OCI-LY1 (cell line): ENCODE data around the gene ARHGEF6.

Source experiments
- H2AFZ ChIP-seq: fragments of 200-600 bp; sonication (generic), shearing (Covaris generic); 2 replicates; pipeline ENCODE4 v1.6.0; 2014; ENCODE audit warnings: antibody characterized with exemption, mild to moderate bottlenecking, low read length
- H3F3A ChIP-seq: fragments of 200-600 bp; sonication (generic), shearing (Covaris generic); 2 replicates; pipeline ENCODE4 v1.6.0; 2014; ENCODE audit warnings: mild to moderate bottlenecking, antibody characterized with exemption, low read length, moderate library complexity; ENCODE audit not compliant: insufficient read depth
- H3K27ac ChIP-seq: fragments of 200-600 bp; sonication (generic); 2 replicates; pipeline ENCODE4 v1.5.1; 2014; ENCODE audit warnings: low read length, mixed run types, mild to moderate bottlenecking, low read depth; ENCODE audit not compliant: poor library complexity, severe bottlenecking
- H3K27me3 ChIP-seq: fragments of 200-600 bp; sonication (generic); 2 replicates; pipeline ENCODE4 v1.6.0; 2014; ENCODE audit warnings: antibody characterized with exemption, mild to moderate bottlenecking, low read length, moderate library complexity; ENCODE audit not compliant: insufficient read depth
- H3K36me3 ChIP-seq: fragments of 200-600 bp; sonication (generic); 2 replicates; pipeline ENCODE4 v1.6.1; 2014; ENCODE audit warnings: mild to moderate bottlenecking, antibody characterized with exemption, low read length, moderate library complexity, mixed read lengths; ENCODE audit not compliant: insufficient read depth
- H3K4me1 ChIP-seq: fragments of 200-600 bp; sonication (generic); 2 replicates; pipeline ENCODE4 v1.5.1; 2014; ENCODE audit warnings: mild to moderate bottlenecking, low read length, moderate library complexity; ENCODE audit not compliant: insufficient read depth, severe bottlenecking
- H3K4me2 ChIP-seq: fragments of 200-600 bp; sonication (generic), shearing (Covaris generic); 2 replicates; pipeline ENCODE4 v1.6.1; 2014; ENCODE audit warnings: low read length
- H3K4me3 ChIP-seq: fragments of 200-600 bp; sonication (generic); 2 replicates; pipeline ENCODE4 v1.5.1; 2014; ENCODE audit warnings: low read length, low read depth, mild to moderate bottlenecking, mixed read lengths; ENCODE audit not compliant: poor library complexity, severe bottlenecking
- H3K79me2 ChIP-seq: fragments of 200-600 bp; shearing (Covaris generic); 2 replicates; pipeline ENCODE4 v1.6.1; 2016; ENCODE audit warnings: mixed run types, low read length, mixed read lengths; ENCODE audit not compliant: insufficient read depth
- H3K9ac ChIP-seq: fragments of 200-600 bp; sonication (generic), shearing (Covaris generic); 2 replicates; pipeline ENCODE4 v1.6.1; 2014; ENCODE audit warnings: mild to moderate bottlenecking, low read length, mixed read lengths
- H3K9me2 ChIP-seq: fragments of 200-600 bp; sonication (generic), shearing (Covaris generic); 2 replicates; pipeline ENCODE4 v1.6.1; 2014; ENCODE audit warnings: low read depth, mild to moderate bottlenecking, low read length, mixed read lengths
- H3K9me3 ChIP-seq: fragments of 200-600 bp; shearing (Covaris generic); 2 replicates; pipeline ENCODE4 v1.6.1; 2014; ENCODE audit warnings: low read length, mixed read lengths
- H4K20me1 ChIP-seq: fragments of 200-600 bp; sonication (generic), shearing (Covaris generic); 2 replicates; pipeline ENCODE4 v1.6.0; 2016; ENCODE audit warnings: mild to moderate bottlenecking, low read length; ENCODE audit not compliant: insufficient read depth
- EZH2 ChIP-seq: fragments of 200-600 bp; sonication (generic), shearing (Covaris generic); IDR thresholded peaks from 2 replicates; pipeline ENCODE4 v1.8.0; 2017; ENCODE audit warnings: borderline replicate concordance, mixed run types, mild to moderate bottlenecking, antibody characterized with exemption, low read length, moderate library complexity, mixed read lengths
- TF ChIP-seq, protein P1 (sequence below): fragments of 200-600 bp; sonication (generic), shearing (Covaris generic); IDR thresholded peaks from 2 replicates; pipeline ENCODE4 v1.5.1; 2017; ENCODE audit warnings: mild to moderate bottlenecking, antibody characterized with exemption, low read length, moderate library complexity, mixed read lengths

ARHGEF6 gene

DNA sequence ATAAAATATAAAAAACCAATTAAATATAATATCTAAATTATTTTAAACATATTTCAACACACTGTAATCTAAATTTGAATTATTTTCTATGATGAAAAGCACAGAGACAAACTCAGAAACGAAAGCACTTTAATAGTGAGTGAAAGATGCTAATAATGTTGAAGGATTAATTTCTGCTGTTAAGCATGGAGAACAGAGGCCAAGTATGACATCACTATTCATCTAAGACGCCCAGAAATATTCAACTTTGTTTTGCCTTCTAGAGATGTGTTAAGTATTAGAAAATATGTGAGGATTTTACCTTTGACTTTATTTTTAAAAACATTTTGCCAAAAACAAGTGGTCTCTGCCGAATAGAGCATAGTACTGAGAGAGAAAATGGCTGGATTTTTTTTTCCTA, 19.3 kb downstream of the ARHGEF6 start:
- Histone ChIP-seq H2AFZ (no peak overlapping the region), H3K4me3 (no peak overlapping the region), H3K4me2 (no peak overlapping the region), H3K9ac (no peak overlapping the region), H3K36me3 (peaks cover 12% of the 10 kb centered on the region; the same call in 1 of the 2 replicates), H3K27ac (no peak overlapping the region), H3K27me3 (no peaks in the 10 kb centered on the region), H4K20me1 (no peaks in the 10 kb centered on the region), H3K9me2 (no peaks in the 10 kb centered on the region), H3F3A (no peaks in the 10 kb centered on the region), H3K9me3 (no peaks in the 10 kb centered on the region), H3K4me1 (peaks cover 13% of the 10 kb centered on the region), H3K79me2 (no peaks in the 10 kb centered on the region)
- TF ChIP-seq EZH2, result no peak
- TF ChIP-seq, protein P1, sequence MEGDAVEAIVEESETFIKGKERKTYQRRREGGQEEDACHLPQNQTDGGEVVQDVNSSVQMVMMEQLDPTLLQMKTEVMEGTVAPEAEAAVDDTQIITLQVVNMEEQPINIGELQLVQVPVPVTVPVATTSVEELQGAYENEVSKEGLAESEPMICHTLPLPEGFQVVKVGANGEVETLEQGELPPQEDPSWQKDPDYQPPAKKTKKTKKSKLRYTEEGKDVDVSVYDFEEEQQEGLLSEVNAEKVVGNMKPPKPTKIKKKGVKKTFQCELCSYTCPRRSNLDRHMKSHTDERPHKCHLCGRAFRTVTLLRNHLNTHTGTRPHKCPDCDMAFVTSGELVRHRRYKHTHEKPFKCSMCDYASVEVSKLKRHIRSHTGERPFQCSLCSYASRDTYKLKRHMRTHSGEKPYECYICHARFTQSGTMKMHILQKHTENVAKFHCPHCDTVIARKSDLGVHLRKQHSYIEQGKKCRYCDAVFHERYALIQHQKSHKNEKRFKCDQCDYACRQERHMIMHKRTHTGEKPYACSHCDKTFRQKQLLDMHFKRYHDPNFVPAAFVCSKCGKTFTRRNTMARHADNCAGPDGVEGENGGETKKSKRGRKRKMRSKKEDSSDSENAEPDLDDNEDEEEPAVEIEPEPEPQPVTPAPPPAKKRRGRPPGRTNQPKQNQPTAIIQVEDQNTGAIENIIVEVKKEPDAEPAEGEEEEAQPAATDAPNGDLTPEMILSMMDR, result no peak

DNA sequence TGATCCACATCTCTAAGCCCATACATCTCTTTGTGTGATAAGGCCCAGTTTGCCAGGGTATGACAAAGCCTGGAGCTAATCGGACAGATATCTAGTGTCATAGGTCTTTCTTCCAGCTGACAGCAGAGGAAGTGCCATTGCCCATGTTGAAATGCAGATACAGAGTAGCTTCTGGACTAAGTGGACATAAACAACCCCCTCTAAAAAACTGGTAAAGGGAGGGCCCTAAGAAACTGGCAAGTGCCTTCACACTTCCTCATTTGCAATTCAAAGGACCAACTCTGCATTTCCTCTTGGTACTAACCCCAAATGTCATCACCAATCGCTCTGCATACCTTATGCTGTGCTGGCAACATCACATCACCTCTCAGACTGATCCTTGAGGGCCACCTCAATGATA, 20.8 kb downstream of the ARHGEF6 start:
- Histone ChIP-seq H3K4me1 (peaks cover 13% of the 10 kb centered on the region), H3K9ac (no peak overlapping the region), H3K36me3 (peaks cover 12% of the 10 kb centered on the region; the same call in 1 of the 2 replicates), H3K9me3 (no peaks in the 10 kb centered on the region), H3F3A (no peaks in the 10 kb centered on the region), H3K4me3 (no peak overlapping the region), H4K20me1 (no peaks in the 10 kb centered on the region), H3K4me2 (no peak overlapping the region), H3K9me2 (no peaks in the 10 kb centered on the region), H2AFZ (no peak overlapping the region), H3K27me3 (no peaks in the 10 kb centered on the region), H3K27ac (peak overlapping the region; percentile 23), H3K79me2 (no peaks in the 10 kb centered on the region)
- TF ChIP-seq, protein P1, result no peak
- TF ChIP-seq EZH2, result no peak

DNA sequence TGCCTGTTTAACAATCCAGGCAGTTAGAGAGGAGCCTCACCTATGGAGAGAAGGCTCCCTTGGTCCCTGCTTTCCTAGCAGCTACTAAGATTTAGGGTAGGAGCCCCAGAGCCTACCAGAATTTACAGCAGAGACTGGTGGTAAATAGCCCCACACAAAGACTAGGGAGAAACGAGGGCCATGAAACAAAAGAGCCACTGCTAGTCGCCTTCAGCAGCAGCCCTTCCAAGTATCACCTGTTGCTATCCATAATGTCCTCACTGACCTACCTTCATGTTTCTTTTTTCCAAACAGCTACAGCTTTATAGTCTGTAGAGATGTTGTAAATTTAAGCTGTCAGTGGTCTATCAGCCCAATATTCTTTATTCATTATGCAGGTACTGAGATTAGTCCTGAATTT, 25.3 kb downstream of the ARHGEF6 start:
- Histone ChIP-seq H3K36me3 (no peaks in the 10 kb centered on the region), H3K9me2 (no peaks in the 10 kb centered on the region), H3K4me2 (no peak overlapping the region), H4K20me1 (no peaks in the 10 kb centered on the region), H2AFZ (no peak overlapping the region), H3K9me3 (no peaks in the 10 kb centered on the region), H3K27ac (no peak overlapping the region), H3K4me3 (no peak overlapping the region), H3K9ac (no peak overlapping the region), H3K79me2 (no peaks in the 10 kb centered on the region), H3K27me3 (no peaks in the 10 kb centered on the region), H3F3A (no peaks in the 10 kb centered on the region), H3K4me1 (peaks cover 5% of the 10 kb centered on the region)
- TF ChIP-seq EZH2, result no peak
- TF ChIP-seq, protein P1, result no peak
